GM12872 (cell line): ENCODE data around the gene TCF12.

Experiments used
- CTCF ChIP-seq: IDR thresholded peaks from 3 replicates; pipeline ENCODE4 v1.5.1; 2011; ENCODE audit warnings: low read depth, mild to moderate bottlenecking, low read length, moderate library complexity; ENCODE audit not compliant: insufficient read depth

TCF12 gene

GRCh38 chr15:57012556-57012955 lies 94.1 kb downstream of the TCF12 start:
- TF ChIP-seq CTCF, result no peak

- TF ChIP-seq CTCF, result no peak
Observed at GRCh38 chr15:57015360-57015759, 96.9 kb downstream of the TCF12 start.

- no peak for TF ChIP-seq CTCF
Observed at GRCh38 chr15:57015897-57016296, 97.5 kb downstream of the TCF12 start.

- TF ChIP-seq CTCF, result no peak
Observed at GRCh38 chr15:57017024-57017423, 98.6 kb downstream of the TCF12 start.

GRCh38 chr15:57018151-57018550 lies 99.7 kb downstream of the TCF12 start:
- no peak for TF ChIP-seq CTCF

- TF ChIP-seq CTCF, result no peak
Observed at GRCh38 chr15:57019496-57020160, 101.2 kb downstream of the TCF12 start.

- TF ChIP-seq CTCF, result no peak
Observed at GRCh38 chr15:57025264-57025926, 107.0 kb downstream of the TCF12 start.
